Coronary artery (tissue), 2 donors: ENCODE data around the gene ERC1.

Experiments used
- DNase-seq: peaks from one replicate; pipeline ENCODE4 v3.0.0-alpha.2; 2017; ENCODE audit warnings: low spot score
- H3K27ac ChIP-seq, 2 donors: fragments of 200-600 bp; sonication (generic); one replicate each; pipeline ENCODE4 v1.5.1; 2016 to 2019
- H3K4me3 ChIP-seq: fragments of 200-600 bp; sonication (generic); 2 replicates; pipeline ENCODE4 v1.5.1; 2016; ENCODE audit warnings: mild to moderate bottlenecking, moderate library complexity
- CTCF ChIP-seq: fragments of 200-600 bp; sonication (generic); IDR thresholded peaks from one replicate; pipeline ENCODE4 v1.5.1; 2019; ENCODE audit warnings: antibody characterized with exemption

Gene ERC1

GRCh38 chr12:1344245-1344644 is 353.2 kb downstream of the ERC1 start:
- no peak for TF ChIP-seq CTCF
- H3K27ac ChIP-seq = no peak overlapping the region
- no peak overlapping the region for H3K4me3 ChIP-seq
- DNase-seq = no peak

GRCh38 chr12:1346126-1346525 is 355.1 kb downstream of the ERC1 start:
- no peak for TF ChIP-seq CTCF

GRCh38 chr12:1347294-1347693 is 356.3 kb downstream of the ERC1 start:
- no peak for TF ChIP-seq CTCF
- Histone ChIP-seq H3K27ac (no peak overlapping the region), H3K4me3 (no peak overlapping the region)
- DNase-seq = no peak

More at GRCh38 chr12:1346126-1346525, 355.1 kb downstream of the ERC1 start:
- Histone ChIP-seq H3K27ac (no peak overlapping the region), H3K4me3 (no peak overlapping the region)
- DNase-seq = no peak

- no peak overlapping the region for H3K27ac ChIP-seq
- DNase-seq = no peak
- TF ChIP-seq CTCF = no peak
- no peak overlapping the region for H3K4me3 ChIP-seq
Observed at GRCh38 chr12:1348606-1349005, 357.6 kb downstream of the ERC1 start.

GRCh38 chr12:1350055-1350933 is 359.3 kb downstream of the ERC1 start:
- no peak for DNase-seq
- Histone ChIP-seq H3K27ac (no peak overlapping the region), H3K4me3 (no peak overlapping the region)
- TF ChIP-seq CTCF = no peak

- no peak for DNase-seq
- H3K4me3 ChIP-seq = no peak overlapping the region
- no peak overlapping the region for H3K27ac ChIP-seq
- no peak for TF ChIP-seq CTCF
Observed at GRCh38 chr12:1350934-1351240, 359.9 kb downstream of the ERC1 start.

GRCh38 chr12:1351926-1352325 is 360.9 kb downstream of the ERC1 start:
- H3K4me3 ChIP-seq = no peak overlapping the region
- DNase-seq = no peak
- no peak overlapping the region for H3K27ac ChIP-seq
- TF ChIP-seq CTCF = no peak
